ENCODE measurements around the gene LIN7A.

DNA sequence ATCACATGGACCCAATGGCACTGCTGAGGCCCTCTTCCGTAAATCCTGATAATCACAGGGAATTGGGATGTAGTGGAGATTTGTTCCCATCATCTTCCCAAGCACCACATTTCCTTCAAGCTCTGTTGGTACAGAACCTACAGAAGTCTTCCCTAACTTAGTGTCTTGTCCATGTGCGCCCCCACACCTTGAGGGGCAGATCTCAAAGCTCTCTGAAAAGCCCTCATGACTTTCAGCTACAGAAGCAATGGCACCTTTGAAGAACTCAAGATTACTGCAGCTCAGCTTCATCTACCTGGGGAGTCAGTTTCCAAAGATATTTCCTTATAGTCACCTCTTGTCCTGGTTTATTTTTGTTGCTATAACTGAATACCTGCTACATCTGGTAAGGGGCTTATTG lies 166.8 kb downstream of the LIN7A start:
- TF ChIP-seq POLR2A (IDR thresholded peaks at IDR 0.05), result no peak
- TF ChIP-seq, protein P1, sequence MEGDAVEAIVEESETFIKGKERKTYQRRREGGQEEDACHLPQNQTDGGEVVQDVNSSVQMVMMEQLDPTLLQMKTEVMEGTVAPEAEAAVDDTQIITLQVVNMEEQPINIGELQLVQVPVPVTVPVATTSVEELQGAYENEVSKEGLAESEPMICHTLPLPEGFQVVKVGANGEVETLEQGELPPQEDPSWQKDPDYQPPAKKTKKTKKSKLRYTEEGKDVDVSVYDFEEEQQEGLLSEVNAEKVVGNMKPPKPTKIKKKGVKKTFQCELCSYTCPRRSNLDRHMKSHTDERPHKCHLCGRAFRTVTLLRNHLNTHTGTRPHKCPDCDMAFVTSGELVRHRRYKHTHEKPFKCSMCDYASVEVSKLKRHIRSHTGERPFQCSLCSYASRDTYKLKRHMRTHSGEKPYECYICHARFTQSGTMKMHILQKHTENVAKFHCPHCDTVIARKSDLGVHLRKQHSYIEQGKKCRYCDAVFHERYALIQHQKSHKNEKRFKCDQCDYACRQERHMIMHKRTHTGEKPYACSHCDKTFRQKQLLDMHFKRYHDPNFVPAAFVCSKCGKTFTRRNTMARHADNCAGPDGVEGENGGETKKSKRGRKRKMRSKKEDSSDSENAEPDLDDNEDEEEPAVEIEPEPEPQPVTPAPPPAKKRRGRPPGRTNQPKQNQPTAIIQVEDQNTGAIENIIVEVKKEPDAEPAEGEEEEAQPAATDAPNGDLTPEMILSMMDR (IDR thresholded peaks at IDR 0.05), result no peak
- no peak for TF ChIP-seq EP300 (IDR thresholded peaks at IDR 0.05)
